Neural progenitor cell (in vitro differentiated cells): Measurements from ENCODE around the gene NLRP6.

Experiments used
- CTCF ChIP-seq: fragments of 200-600 bp; sonication (generic); IDR thresholded peaks from 2 replicates; pipeline ENCODE4 v1.5.1; 2017; ENCODE audit warnings: antibody characterized with exemption, mild to moderate bottlenecking
- EZH2 ChIP-seq: fragments of 200-600 bp; sonication (generic); IDR thresholded peaks from 2 replicates; pipeline ENCODE4 v1.6.1; 2017; ENCODE audit warnings: antibody characterized with exemption, mild to moderate bottlenecking, moderate library complexity
- EZH2phosphoT487 ChIP-seq: fragments of 200-600 bp; sonication (generic); IDR thresholded peaks from 2 replicates; pipeline ENCODE4 v1.6.1; 2017; ENCODE audit warnings: antibody characterized with exemption

GRCh38 chr11:287821-288477 lies 9.7 kb downstream of the NLRP6 start:
- TF ChIP-seq EZH2: no peak
- TF ChIP-seq CTCF: no peak
- no peak for TF ChIP-seq EZH2phosphoT487
